WTC11 (cell line): ENCODE results near the gene SIRT2.

ENCODE experiments used
- ATF6 ChIP-seq: sonication (generic); formaldehyde crosslinking; IDR thresholded peaks from 2 replicates; pipeline ENCODE4 v1.8.1; 2023; ENCODE audit warnings: mild to moderate bottlenecking, missing genetic modification reagents
- CREB1 ChIP-seq: sonication (generic); formaldehyde crosslinking; IDR thresholded peaks from 2 replicates; pipeline ENCODE4 v1.8.0; 2023; ENCODE audit warnings: mild to moderate bottlenecking, missing genetic modification reagents
- E2F5 ChIP-seq: sonication (generic); formaldehyde crosslinking; IDR thresholded peaks from 2 replicates; pipeline ENCODE4 v1.8.1; 2022; ENCODE audit warnings: mild to moderate bottlenecking, moderate library complexity, missing genetic modification reagents
- NFE2L1 ChIP-seq: sonication (generic); formaldehyde crosslinking; IDR thresholded peaks from 2 replicates; pipeline ENCODE4 v1.8.1; 2023; ENCODE audit warnings: missing genetic modification reagents
- NR1H2 ChIP-seq: sonication (generic); formaldehyde crosslinking; IDR thresholded peaks from 2 replicates; pipeline ENCODE4 v1.9.0; 2021; ENCODE audit warnings: mild to moderate bottlenecking, moderate library complexity, missing genetic modification reagents
- NR2C2 ChIP-seq: sonication (generic); formaldehyde crosslinking; IDR thresholded peaks from 2 replicates; pipeline ENCODE4 v1.8.0; 2022; ENCODE audit warnings: mild to moderate bottlenecking, missing genetic modification reagents
- RELA ChIP-seq: sonication (generic); formaldehyde crosslinking; IDR thresholded peaks from 2 replicates; pipeline ENCODE4 v1.8.1; 2022; ENCODE audit warnings: missing genetic modification reagents, mild to moderate bottlenecking, borderline replicate concordance
- USF2 ChIP-seq: sonication (generic); formaldehyde crosslinking; IDR thresholded peaks from 2 replicates; pipeline ENCODE4 v1.8.1; 2023; ENCODE audit warnings: mild to moderate bottlenecking, missing genetic modification reagents, moderate library complexity
- ZBTB21 ChIP-seq: sonication (generic); formaldehyde crosslinking; IDR thresholded peaks from 2 replicates; pipeline ENCODE4 v1.8.1; 2023; ENCODE audit warnings: mild to moderate bottlenecking, missing genetic modification reagents, borderline replicate concordance
- ZNF317 ChIP-seq: sonication (generic); formaldehyde crosslinking; IDR thresholded peaks from 2 replicates; pipeline ENCODE4 v1.8.1; 2023; ENCODE audit warnings: low read depth, mild to moderate bottlenecking, moderate library complexity, missing genetic modification reagents, borderline replicate concordance
- TF ChIP-seq, protein P1 (sequence below): fragments of 200-600 bp; IDR thresholded peaks from 2 replicates; pipeline ENCODE4 v1.8.0; 2022; ENCODE audit warnings: antibody characterized with exemption
- TF ChIP-seq, protein P2 (sequence below): sonication (generic); formaldehyde crosslinking; IDR thresholded peaks from 2 replicates; pipeline ENCODE4 v1.8.0; 2022; ENCODE audit warnings: mild to moderate bottlenecking, missing genetic modification reagents
- TF ChIP-seq, protein P3 (sequence below): sonication (generic); formaldehyde crosslinking; IDR thresholded peaks from 2 replicates; pipeline ENCODE4 v1.8.0; 2023; ENCODE audit warnings: missing genetic modification reagents, mild to moderate bottlenecking, borderline replicate concordance
- TF ChIP-seq, protein P4 (sequence below): sonication (generic); formaldehyde crosslinking; IDR thresholded peaks from 2 replicates; pipeline ENCODE4 v1.8.1; 2022; ENCODE audit warnings: low read depth, missing genetic modification reagents, borderline replicate concordance

GRCh38 chr19:38929929-38930775, 30.7 kb upstream of the SIRT2 start, which contains the start of gene SARS2:
- no peak for TF ChIP-seq ATF6 (CRISPR knock-in tag)
- no peak for TF ChIP-seq ZNF317 (CRISPR knock-in tag)
- 0 out of 2 replicates have a peak, but pooled peaks have one; percentile 42 for TF ChIP-seq E2F5 (CRISPR knock-in tag)
- TF ChIP-seq, protein P1, sequence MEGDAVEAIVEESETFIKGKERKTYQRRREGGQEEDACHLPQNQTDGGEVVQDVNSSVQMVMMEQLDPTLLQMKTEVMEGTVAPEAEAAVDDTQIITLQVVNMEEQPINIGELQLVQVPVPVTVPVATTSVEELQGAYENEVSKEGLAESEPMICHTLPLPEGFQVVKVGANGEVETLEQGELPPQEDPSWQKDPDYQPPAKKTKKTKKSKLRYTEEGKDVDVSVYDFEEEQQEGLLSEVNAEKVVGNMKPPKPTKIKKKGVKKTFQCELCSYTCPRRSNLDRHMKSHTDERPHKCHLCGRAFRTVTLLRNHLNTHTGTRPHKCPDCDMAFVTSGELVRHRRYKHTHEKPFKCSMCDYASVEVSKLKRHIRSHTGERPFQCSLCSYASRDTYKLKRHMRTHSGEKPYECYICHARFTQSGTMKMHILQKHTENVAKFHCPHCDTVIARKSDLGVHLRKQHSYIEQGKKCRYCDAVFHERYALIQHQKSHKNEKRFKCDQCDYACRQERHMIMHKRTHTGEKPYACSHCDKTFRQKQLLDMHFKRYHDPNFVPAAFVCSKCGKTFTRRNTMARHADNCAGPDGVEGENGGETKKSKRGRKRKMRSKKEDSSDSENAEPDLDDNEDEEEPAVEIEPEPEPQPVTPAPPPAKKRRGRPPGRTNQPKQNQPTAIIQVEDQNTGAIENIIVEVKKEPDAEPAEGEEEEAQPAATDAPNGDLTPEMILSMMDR: peak; percentile 86; the same call in 1 of the 2 replicates
- no peak for TF ChIP-seq RELA (CRISPR knock-in tag)
- no peak for TF ChIP-seq CREB1 (CRISPR knock-in tag)
- TF ChIP-seq NR2C2 (CRISPR knock-in tag): no peak
- no peak for TF ChIP-seq NFE2L1 (CRISPR knock-in tag)
- TF ChIP-seq, protein P2, sequence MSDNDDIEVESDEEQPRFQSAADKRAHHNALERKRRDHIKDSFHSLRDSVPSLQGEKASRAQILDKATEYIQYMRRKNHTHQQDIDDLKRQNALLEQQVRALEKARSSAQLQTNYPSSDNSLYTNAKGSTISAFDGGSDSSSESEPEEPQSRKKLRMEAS (CRISPR knock-in tag): no peak
- no peak for TF ChIP-seq USF2
- no peak for TF ChIP-seq NR1H2 (CRISPR knock-in tag)
- TF ChIP-seq, protein P3, sequence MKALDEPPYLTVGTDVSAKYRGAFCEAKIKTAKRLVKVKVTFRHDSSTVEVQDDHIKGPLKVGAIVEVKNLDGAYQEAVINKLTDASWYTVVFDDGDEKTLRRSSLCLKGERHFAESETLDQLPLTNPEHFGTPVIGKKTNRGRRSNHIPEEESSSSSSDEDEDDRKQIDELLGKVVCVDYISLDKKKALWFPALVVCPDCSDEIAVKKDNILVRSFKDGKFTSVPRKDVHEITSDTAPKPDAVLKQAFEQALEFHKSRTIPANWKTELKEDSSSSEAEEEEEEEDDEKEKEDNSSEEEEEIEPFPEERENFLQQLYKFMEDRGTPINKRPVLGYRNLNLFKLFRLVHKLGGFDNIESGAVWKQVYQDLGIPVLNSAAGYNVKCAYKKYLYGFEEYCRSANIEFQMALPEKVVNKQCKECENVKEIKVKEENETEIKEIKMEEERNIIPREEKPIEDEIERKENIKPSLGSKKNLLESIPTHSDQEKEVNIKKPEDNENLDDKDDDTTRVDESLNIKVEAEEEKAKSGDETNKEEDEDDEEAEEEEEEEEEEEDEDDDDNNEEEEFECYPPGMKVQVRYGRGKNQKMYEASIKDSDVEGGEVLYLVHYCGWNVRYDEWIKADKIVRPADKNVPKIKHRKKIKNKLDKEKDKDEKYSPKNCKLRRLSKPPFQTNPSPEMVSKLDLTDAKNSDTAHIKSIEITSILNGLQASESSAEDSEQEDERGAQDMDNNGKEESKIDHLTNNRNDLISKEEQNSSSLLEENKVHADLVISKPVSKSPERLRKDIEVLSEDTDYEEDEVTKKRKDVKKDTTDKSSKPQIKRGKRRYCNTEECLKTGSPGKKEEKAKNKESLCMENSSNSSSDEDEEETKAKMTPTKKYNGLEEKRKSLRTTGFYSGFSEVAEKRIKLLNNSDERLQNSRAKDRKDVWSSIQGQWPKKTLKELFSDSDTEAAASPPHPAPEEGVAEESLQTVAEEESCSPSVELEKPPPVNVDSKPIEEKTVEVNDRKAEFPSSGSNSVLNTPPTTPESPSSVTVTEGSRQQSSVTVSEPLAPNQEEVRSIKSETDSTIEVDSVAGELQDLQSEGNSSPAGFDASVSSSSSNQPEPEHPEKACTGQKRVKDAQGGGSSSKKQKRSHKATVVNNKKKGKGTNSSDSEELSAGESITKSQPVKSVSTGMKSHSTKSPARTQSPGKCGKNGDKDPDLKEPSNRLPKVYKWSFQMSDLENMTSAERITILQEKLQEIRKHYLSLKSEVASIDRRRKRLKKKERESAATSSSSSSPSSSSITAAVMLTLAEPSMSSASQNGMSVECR (CRISPR knock-in tag): no peak
- no peak for TF ChIP-seq ZBTB21 (CRISPR knock-in tag)
- TF ChIP-seq, protein P4, sequence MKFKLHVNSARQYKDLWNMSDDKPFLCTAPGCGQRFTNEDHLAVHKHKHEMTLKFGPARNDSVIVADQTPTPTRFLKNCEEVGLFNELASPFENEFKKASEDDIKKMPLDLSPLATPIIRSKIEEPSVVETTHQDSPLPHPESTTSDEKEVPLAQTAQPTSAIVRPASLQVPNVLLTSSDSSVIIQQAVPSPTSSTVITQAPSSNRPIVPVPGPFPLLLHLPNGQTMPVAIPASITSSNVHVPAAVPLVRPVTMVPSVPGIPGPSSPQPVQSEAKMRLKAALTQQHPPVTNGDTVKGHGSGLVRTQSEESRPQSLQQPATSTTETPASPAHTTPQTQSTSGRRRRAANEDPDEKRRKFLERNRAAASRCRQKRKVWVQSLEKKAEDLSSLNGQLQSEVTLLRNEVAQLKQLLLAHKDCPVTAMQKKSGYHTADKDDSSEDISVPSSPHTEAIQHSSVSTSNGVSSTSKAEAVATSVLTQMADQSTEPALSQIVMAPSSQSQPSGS (CRISPR knock-in tag): no peak
